GM21360 (cell line): ENCODE results near the gene GUCA1C.

Experiments
- ATAC-seq: cut with Tn5 transposase; IDR thresholded peaks from one replicate; pipeline ENCODE4 v1.9.1; 2021; ENCODE audit warnings: mild to moderate bottlenecking, moderate library complexity; ENCODE audit not compliant: unreplicated experiment

The GUCA1C gene

DNA sequence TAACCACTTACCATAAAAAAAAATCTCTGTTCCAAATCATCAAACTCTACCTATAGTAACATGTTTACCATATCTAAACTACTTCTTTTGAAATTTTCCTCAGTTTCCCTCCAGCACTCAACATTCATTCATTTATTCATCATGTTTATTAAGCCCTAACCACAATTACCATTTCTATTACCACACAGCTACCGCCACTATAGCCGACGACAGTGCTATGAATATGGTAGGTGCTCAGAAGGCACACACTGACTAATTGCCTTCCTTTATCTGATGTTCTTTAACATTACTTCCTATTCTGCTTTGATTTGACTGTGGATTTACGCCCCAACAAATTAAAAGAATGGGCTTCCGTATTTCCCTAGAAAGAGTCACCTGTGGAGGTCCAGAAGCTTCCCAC lies 43.9 kb downstream of the GUCA1C start:
- no peak for ATAC-seq

- ATAC-seq, result no peak
These were observed 46.5 kb downstream of the GUCA1C start for GRCh38 chr3:108907194-108907593.

DNA sequence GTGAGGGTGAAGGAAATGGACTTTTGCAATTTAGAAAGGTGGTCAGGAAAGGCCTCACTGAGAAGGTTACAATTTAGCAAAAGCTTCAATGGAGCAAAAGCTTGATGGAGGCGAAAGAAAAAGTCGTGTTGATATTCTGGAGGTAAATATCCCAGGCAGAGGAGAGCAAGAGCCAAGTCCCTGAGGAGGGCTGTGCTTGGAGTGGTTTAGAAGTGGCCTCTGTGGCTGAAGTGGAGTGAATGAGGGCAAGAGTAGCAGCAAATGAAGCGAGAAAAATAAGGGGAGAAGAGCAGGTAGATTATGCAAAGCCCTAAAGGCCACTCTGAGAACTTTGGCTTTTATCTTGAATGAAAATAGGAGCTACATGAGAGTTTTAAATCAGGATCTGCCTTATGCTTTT lies 54.1 kb downstream of the GUCA1C start:
- ATAC-seq, result no peak

DNA sequence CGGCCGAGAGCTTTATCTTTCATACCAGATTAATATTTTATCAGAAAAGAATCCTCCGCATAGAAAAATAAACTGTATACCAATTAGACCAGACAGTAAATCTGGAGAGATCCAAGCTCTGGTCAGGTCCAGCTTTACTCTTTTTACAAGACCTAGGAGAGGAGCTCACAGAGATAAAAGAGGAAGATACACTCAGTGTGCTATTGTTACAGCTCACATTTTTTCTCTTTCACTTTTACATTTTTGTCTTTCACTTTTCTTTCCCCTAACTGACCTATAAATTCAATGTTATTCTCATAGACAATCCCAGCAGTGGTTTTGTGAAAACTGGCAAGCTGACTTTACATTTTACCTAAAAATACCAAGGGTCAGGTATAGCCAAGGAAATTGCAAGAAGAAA lies 55.8 kb downstream of the GUCA1C start:
- peak; percentile 67 for ATAC-seq

DNA sequence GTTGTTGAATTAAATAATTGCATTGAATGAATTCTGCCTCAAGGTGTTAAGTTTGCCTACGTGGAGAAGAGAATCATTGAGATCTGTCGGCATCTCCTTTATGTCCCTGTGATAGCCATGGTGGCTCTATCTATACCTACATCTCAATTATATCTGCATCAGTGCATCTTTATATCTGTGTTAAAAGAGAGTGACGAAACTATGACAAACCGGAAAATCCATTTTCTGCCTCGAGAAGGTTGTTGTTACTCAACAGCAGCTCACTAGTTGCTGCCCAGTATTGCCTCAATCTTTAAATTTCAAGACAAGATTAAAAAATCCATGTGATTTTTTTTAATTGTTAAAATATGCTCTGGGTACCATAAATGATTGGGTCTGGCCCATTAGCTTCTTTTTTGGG lies 58.7 kb downstream of the GUCA1C start:
- ATAC-seq, result no peak

GRCh38 chr3:108891833-108892232 lies 61.8 kb downstream of the GUCA1C start:
- no peak for ATAC-seq

GRCh38 chr3:108887777-108888176 lies 65.9 kb downstream of the GUCA1C start:
- ATAC-seq, result no peak

DNA sequence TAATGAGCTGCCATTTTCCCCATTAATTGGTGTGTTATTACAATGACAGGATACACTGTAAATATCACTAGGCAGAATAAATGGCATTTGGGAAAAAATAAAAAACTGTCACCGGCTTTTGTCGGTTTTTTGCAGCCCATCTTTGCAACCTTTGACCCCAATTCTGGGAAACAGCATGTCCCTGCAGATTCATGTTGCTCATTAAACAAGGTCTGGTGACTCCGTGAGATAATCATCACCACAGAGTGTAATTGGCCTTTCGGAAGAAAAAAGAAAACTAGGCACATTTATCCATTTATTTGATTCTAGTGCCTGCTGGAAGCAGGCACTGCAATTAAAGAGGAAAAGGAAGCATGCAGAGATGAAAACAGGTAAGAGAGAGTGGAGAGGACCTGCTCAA lies 66.6 kb downstream of the GUCA1C start:
- ATAC-seq, result no peak

DNA sequence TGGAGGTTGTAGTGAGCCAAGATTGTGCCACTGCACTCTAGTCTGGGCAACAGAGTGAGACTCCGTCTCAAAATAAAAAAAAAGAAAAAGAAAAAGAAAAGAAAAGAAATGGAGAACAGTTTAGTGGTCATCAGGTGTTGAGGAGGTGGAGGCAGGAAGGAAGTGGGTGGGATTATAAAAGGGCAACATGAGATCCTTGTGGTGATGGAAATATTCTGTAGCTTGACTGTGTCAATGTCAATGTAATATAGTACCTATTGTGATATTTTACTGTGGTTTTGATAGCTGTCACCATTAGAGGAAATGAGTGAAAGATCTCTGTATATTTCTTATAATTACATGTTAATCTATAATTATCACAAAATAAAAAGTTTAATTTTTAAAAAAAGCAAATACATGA lies 70.3 kb downstream of the GUCA1C start:
- ATAC-seq, result no peak

- ATAC-seq, result no peak
These were observed 70.9 kb downstream of the GUCA1C start for GRCh38 chr3:108882762-108883161.

DNA sequence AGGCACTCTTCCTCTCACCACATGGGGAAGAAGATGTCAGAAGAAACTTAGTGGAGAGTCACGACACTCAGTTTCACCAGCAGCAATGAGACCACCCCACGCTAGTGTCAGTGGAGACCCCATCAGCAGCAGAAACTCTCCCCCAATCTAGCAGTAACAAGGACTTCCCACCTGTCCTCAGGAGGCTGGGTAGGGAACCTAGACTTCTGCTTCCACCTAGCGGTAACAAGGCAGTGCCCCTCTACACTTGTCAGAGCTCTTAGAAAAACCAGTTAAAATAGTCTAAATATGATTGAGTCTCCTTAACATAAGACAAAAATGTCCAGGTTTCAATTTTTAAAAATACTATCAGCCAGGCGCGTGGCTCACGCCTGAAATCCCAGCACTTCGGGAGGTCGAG lies 73.8 kb downstream of the GUCA1C start:
- no peak for ATAC-seq

DNA sequence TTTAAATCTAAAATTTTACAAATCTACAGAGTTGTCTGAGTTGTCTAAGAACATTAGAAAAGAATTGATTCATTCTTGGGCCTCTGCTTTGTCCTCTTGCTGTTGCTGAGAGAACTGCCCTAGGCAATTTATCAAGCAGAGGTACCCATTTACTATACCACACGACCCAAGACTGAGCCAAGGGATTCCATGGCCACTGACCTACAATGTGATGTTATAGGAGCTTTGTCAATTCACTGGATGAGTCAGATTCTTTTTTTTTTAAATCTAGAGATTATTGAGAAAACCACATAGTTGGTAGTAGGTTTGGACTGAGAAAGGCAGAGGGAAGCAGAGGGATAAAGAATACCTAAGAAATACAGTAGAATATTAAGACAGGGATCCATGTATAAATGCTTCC lies 75.8 kb downstream of the GUCA1C start:
- ATAC-seq, result no peak

DNA sequence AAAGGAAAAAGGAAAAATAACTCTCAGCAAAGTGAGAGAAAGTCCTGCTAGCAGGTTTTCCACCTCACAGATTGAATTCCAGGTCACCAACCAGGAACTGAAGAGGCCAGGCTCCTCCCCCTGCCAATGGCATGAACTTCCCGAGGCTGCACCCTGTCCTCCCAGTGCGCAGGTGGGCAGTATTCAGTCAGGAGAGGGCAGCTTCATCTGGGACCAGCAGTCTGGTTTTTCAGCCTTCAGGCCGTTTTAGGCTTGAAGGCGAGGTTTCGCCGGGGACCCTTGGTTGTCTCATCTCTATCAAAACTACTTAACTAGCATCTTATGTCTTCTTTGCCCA lies 89.9 kb downstream of the GUCA1C start:
- no peak for ATAC-seq

DNA sequence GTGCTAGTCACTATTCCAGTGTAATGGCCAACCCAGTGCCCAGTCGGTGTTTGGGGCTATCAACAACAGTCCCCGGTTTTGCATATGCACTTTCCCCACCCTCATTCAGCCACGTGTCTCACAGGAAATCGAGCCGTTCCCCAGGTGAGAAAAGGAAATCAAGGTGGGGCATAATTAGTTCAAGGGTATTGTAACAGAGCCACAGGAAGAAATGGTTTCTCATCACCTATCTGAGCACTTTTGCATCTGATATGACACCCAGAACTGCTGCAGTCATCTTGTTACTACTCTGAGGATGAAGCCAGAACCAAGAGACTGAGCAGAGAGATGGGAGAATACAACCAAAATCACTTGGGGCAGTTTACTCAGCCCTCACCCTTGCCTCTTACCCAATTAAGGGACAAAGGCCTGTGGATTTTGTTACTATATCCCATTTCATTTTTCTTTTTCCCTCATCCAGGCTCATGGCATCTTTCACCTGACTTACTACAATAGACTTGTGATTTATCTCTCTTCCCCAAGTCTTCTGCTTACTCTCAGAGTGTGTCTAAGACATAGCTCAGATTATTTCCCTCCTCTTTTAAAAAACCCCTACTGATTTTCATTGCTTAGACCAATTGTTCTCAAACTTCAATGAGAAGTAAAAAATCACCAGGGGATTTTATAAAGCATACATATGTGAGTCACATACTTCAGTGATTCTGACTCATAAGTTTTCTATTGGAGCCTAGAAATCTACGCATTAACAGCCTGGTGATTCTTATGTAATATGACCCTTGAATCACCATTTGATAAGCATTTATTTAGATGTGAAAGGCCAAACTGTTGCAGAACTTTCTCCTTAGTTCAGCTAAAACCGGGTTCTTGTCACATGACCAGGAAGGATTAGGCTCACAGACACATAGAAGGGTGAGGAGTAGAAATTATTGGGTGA lies 90.5 kb downstream of the GUCA1C start:
- peak; percentile 71 for ATAC-seq

GRCh38 chr3:108861401-108861800 lies 92.3 kb downstream of the GUCA1C start:
- ATAC-seq, result no peak
